Cardiac muscle cell (in vitro differentiated cells and primary cell): ENCODE results near the gene ZCCHC9. TPM values are rescaled to one million over a fixed set of nuclear protein-coding genes. Genes with fewer than 3 reads are reported as not detected.

ENCODE experiments used
- DNase-seq, 2 donors: peaks; one replicate each; pipeline versions ENCODE4 v3.0.0 to v3.0.0-alpha.2; 2010 to 2017; ENCODE audit warnings: low read depth in 1 of 2, low spot score in 1 of 2
- H3K27ac ChIP-seq: fragments of 200-600 bp; sonication (generic); 2 replicates; pipeline ENCODE4 v1.5.1; 2016
- H3K27me3 ChIP-seq: fragments of 200-600 bp; sonication (generic); 2 replicates; pipeline ENCODE4 v1.6.0; 2016; ENCODE audit warnings: control low read depth
- H3K36me3 ChIP-seq: fragments of 200-600 bp; sonication (generic); 2 replicates; pipeline ENCODE4 v1.5.1; 2016; ENCODE audit warnings: control low read depth
- H3K4me1 ChIP-seq: fragments of 200-600 bp; sonication (generic); 2 replicates; pipeline ENCODE4 v1.8.1; 2017; ENCODE audit warnings: low read depth, mild to moderate bottlenecking, mixed run types
- H3K4me3 ChIP-seq: fragments of 200-600 bp; sonication (generic); 2 replicates; pipeline ENCODE4 v1.5.1; 2016; ENCODE audit warnings: mild to moderate bottlenecking
- H3K9me3 ChIP-seq: fragments of 200-600 bp; sonication (generic); 2 replicates; pipeline ENCODE4 v1.5.1; 2017; ENCODE audit warnings: low read depth, mild to moderate bottlenecking, control low read depth
- CTCF ChIP-seq: IDR thresholded peaks from 2 replicates; pipeline ENCODE4 v1.5.1; 2012; ENCODE audit warnings: low read depth, mild to moderate bottlenecking, low read length
- polyA plus RNA-seq: library from polyadenylated mRNA; unstranded; fragments of >200 nt; fragmentation: Nextera tagmentation; extraction: Ambion mirVana; gene quantifications from 2 replicates; pipeline ENCODE4 v1.2.1, GENCODE V29; 2016
- total RNA-seq: library from RNA; depleted of rRNA; stranded (reverse); fragments of >200 nt; gene quantifications from 2 replicates; pipeline ENCODE4 v1.2.3, GENCODE V29; 2016

Gene ZCCHC9
- total and polyA plus RNA-seq, 2 experiments from 2014 or later = 18.6 to 18.7 TPM

GRCh38 chr5:81315336-81315735 is 13.9 kb downstream of the ZCCHC9 start:
- no peak overlapping the region for H3K4me3 ChIP-seq
- no peak overlapping the region for H3K27ac ChIP-seq
- TF ChIP-seq CTCF = no peak
- H3K36me3 ChIP-seq = peaks cover 25% of the 10 kb centered on the region
- no peaks in the 10 kb centered on the region for H3K27me3 ChIP-seq
- DNase-seq = peak in 1 of 2 donors; percentile 46
- no peaks in the 10 kb centered on the region for H3K4me1 ChIP-seq
- no peaks in the 10 kb centered on the region for H3K9me3 ChIP-seq

- H3K9me3 ChIP-seq = no peaks in the 10 kb centered on the region
- no peak overlapping the region for H3K4me3 ChIP-seq
- TF ChIP-seq CTCF = no peak
- H3K36me3 ChIP-seq = peaks cover 25% of the 10 kb centered on the region
- no peak for DNase-seq
- H3K27me3 ChIP-seq = no peaks in the 10 kb centered on the region
- no peaks in the 10 kb centered on the region for H3K4me1 ChIP-seq
- H3K27ac ChIP-seq = no peak overlapping the region
These were observed 14.4 kb downstream of the ZCCHC9 start for GRCh38 chr5:81315830-81316229.

GRCh38 chr5:81316571-81316970 is 15.2 kb downstream of the ZCCHC9 start:
- Histone ChIP-seq H3K9me3 (no peaks in the 10 kb centered on the region), H3K4me1 (no peaks in the 10 kb centered on the region), H3K27me3 (no peaks in the 10 kb centered on the region), H3K36me3 (peaks cover 23% of the 10 kb centered on the region), H3K27ac (no peak overlapping the region), H3K4me3 (no peak overlapping the region)
- TF ChIP-seq CTCF = no peak
- DNase-seq = no peak

GRCh38 chr5:81317536-81317935 is 16.1 kb downstream of the ZCCHC9 start:
- no peak overlapping the region for H3K27ac ChIP-seq
- TF ChIP-seq CTCF = no peak
- H3K4me1 ChIP-seq = no peaks in the 10 kb centered on the region
- no peaks in the 10 kb centered on the region for H3K9me3 ChIP-seq
- H3K36me3 ChIP-seq = peaks cover 13% of the 10 kb centered on the region
- DNase-seq = no peak
- no peaks in the 10 kb centered on the region for H3K27me3 ChIP-seq
- H3K4me3 ChIP-seq = no peak overlapping the region

GRCh38 chr5:81326554-81326953 is 25.2 kb downstream of the ZCCHC9 start:
- Histone ChIP-seq H3K4me3 (no peak overlapping the region), H3K9me3 (no peaks in the 10 kb centered on the region), H3K36me3 (no peaks in the 10 kb centered on the region), H3K27ac (no peak overlapping the region), H3K27me3 (no peaks in the 10 kb centered on the region), H3K4me1 (no peaks in the 10 kb centered on the region)
- DNase-seq = no peak
- TF ChIP-seq CTCF = no peak
